ENCODE measurements around the gene RAMP1. TPM values are rescaled to one million over a fixed set of nuclear protein-coding genes. Genes with fewer than 3 reads are reported as not detected.

Gene RAMP1
- total and polyA plus RNA-seq, 2 of the 4 experiments (the other 2 are of a cell fraction), result 15.8 to 77.1 TPM

DNA sequence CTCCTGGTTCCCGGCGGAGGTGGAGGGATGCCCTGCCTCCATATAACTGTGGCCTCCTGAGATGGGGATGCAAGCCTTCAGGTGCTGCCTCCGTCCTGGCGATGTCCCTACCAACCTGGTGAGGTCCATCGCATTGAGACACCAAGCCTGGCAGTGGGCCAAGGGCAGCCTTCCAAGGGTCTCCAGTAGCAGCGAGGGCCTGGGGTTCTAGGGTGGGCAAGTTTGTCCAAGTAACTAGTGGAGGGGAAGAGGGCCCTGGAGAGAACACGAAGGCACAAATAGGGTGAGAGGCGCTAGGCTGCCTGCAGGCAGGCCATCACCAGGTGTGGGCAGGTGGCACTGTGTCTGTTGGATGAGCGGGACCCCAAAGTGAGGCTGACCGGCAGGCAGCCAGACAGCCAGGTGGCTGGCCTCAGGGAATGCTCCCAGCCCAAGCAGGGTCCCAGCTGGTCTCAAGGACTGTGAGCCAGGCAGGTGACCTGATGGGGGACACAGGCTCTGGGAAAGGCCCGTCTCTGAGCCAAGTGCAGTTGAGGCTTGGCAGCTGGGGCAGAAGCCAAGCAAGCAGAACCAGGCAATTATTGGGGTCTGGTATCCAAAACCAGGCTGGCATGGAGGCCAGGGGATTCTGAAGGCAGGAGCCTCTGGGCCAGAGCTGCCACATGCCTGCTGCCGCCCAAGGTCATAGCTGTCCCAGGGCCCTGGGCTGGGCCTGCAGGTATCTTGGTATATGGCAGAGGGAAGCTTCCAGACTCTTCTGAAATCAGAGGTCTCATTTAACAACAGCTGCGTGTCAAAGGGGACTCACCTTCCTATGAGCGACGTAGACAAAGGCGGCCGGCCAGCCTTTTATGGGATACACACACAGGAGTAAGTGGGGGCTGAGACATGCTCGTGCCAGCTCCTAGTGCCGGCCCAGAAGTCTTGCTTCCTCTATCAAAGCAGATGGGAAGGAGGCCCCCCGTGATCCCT is 23.4 kb downstream of the RAMP1 start (continued):
- TF ChIP-seq MXI1 (IDR thresholded peaks at IDR 0.05; ENCODE audit: borderline replicate concordance, low read depth, low read length), result no peak
- no peak for TF ChIP-seq CEBPB (IDR thresholded peaks at IDR 0.05; ENCODE audit: low read depth, low read length)

DNA sequence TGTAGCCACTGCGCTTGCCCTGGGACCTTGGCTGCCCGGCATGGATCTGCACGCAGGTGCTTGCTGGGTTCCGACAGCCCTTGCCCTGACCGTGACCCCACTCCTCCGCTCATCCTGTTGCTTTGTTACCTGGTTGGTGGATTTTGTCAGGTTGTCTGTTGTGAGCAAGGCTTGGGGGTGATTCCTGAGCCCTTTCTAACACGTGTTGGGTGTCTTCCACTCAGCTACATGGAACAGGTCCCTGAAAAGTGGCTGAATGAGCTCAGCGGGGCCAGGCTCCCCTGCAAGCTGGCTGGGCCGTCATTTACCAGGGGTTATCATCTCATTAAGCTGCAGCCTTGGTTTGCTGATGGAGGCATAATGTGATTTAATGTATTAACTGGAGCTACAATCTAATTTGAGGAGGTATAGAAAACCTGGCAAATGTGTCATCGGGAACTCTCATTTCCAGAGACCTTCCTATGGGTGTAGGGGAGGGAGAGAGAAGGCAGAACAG is 24.6 kb downstream of the RAMP1 start:
- Histone ChIP-seq H3K9me3 (ENCODE audit: control insufficient read depth, insufficient read depth, low read length) (no peaks in the 10 kb centered on the region), H3K23ac (ENCODE audit: low read depth, low read length) (no peak overlapping the region), H2BK20ac (ENCODE audit: low read depth, low read length) (no peak overlapping the region), H3K14ac (replicated peaks; ENCODE audit: low read depth, low read length) (no peak overlapping the region), H2BK5ac (ENCODE audit: low read depth, low read length, poor library complexity, severe bottlenecking) (no peak overlapping the region), H3K79me1 (ENCODE audit: low read depth in 1 of 2, low read length in 2 of 2) (peaks cover 0 to 4% of the 10 kb centered on the region in 2 experiments; a peak in 1 of 4 replicates), H3K4me1 (ENCODE audit: control insufficient read depth, insufficient read depth, low read length) (peaks cover 6% of the 10 kb centered on the region; the same call in 1 of the 2 replicates), H2BK15ac (ENCODE audit: low read depth, low read length) (no peak overlapping the region), H3K56ac (ENCODE audit: extremely low read depth, insufficient read depth, low read length) (no peak overlapping the region), H3K18ac (ENCODE audit: low read depth, low read length) (no peak overlapping the region), H3K4me3 (ENCODE audit: insufficient read depth, low read depth, low read length) (no peak overlapping the region), H2AK9ac (replicated peaks; ENCODE audit: low read depth, low read length, poor library complexity) (no peak overlapping the region), H4K91ac (ENCODE audit: insufficient read depth, low read depth, low read length) (no peak overlapping the region), H4K20me1 (ENCODE audit: insufficient read depth, low read length) (no peaks in the 10 kb centered on the region), H4K8ac (ENCODE audit: low read depth in 2 of 2, low read length in 2 of 2) (no peak overlapping the region), H2BK120ac (ENCODE audit: low read depth, low read length) (no peak overlapping the region), H3K9ac (ENCODE audit: low read depth, low read length) (no peak overlapping the region), H2AK5ac (ENCODE audit: low read depth, low read length) (no peak overlapping the region), H3K9me1 (ENCODE audit: insufficient read depth, low read length) (peaks cover 13% of the 10 kb centered on the region), H3K4me2 (ENCODE audit: low read depth, low read length) (no peak overlapping the region), H3K27me3 (ENCODE audit: control insufficient read depth, insufficient read depth, low read length) (no peaks in the 10 kb centered on the region), H3K36me3 (ENCODE audit: control insufficient read depth, insufficient read depth, low read length) (no peaks in the 10 kb centered on the region), H3K4ac (ENCODE audit: low read depth, low read length) (no peak overlapping the region), H3K27ac (ENCODE audit: insufficient read depth, low read length) (no peak overlapping the region), H2AFZ (replicated peaks; ENCODE audit: low read length, poor library complexity) (no peak overlapping the region), H4K5ac (ENCODE audit: low read depth, low read length) (no peak overlapping the region)
- CTCF ChIA-PET, result interaction anchor here (0.6 kb wide), 1 partner anchor 40 kb away, joined by 5 read pairs; no protein-coding TSS in a partner anchor
- ATAC-seq (ENCODE audit: low read depth), result no peak
- WGBS, 2 experiments (ENCODE audit: extremely low coverage in 2 of 2, insufficient read length in 1 of 2), result 100% methylated on average over 1 of the region's 10 CpGs; no CpG with 5 or more reads in 1 of the 2 experiments
- no TSS peak for BruUV-seq (replicated peaks)
- in situ Hi-C loops (cut with MboI; ENCODE audit: low sequenced_read_pairs), result no loop called here
- POLR2A ChIA-PET (ENCODE audit: unreplicated experiment), result no interaction called here
- dilution Hi-C loops (cut with HindIII; ENCODE audit: low sequenced_read_pairs, unreplicated experiment), result no loop called here
- DNase-seq, result no peak
- intact Hi-C loops (cut with micrococcal nuclease), result no loop called here
- TF ChIP-seq BHLHE40 (IDR thresholded peaks at IDR 0.05; ENCODE audit: low read depth, low read length) (no peak), CEBPB (IDR thresholded peaks at IDR 0.05; ENCODE audit: low read depth, low read length) (no peak), FOS (IDR thresholded peaks at IDR 0.05; ENCODE audit: low read depth, low read length) (no peak), POLR2A (IDR thresholded peaks at IDR 0.05; ENCODE audit: low read depth, low read length) (no peak), RFX5 (IDR thresholded peaks at IDR 0.05; ENCODE audit: low read depth, low read length) (no peak), CHD1 (IDR thresholded peaks at IDR 0.05; ENCODE audit: low read depth, low read length) (no peak), RCOR1 (IDR thresholded peaks at IDR 0.05; ENCODE audit: insufficient replicate concordance, low read length) (no peak), MAZ (IDR thresholded peaks at IDR 0.05; ENCODE audit: borderline replicate concordance, low read depth, low read length) (no peak), RAD21 (IDR thresholded peaks at IDR 0.05; ENCODE audit: low read length) (no peak), SMC3 (IDR thresholded peaks at IDR 0.05; ENCODE audit: low read depth, low read length) (no peak), MXI1 (IDR thresholded peaks at IDR 0.05; ENCODE audit: borderline replicate concordance, low read depth, low read length) (no peak), NFE2L2 (IDR thresholded peaks at IDR 0.05; ENCODE audit: low read depth, low read length) (no peak)
- TF ChIP-seq, protein P1, sequence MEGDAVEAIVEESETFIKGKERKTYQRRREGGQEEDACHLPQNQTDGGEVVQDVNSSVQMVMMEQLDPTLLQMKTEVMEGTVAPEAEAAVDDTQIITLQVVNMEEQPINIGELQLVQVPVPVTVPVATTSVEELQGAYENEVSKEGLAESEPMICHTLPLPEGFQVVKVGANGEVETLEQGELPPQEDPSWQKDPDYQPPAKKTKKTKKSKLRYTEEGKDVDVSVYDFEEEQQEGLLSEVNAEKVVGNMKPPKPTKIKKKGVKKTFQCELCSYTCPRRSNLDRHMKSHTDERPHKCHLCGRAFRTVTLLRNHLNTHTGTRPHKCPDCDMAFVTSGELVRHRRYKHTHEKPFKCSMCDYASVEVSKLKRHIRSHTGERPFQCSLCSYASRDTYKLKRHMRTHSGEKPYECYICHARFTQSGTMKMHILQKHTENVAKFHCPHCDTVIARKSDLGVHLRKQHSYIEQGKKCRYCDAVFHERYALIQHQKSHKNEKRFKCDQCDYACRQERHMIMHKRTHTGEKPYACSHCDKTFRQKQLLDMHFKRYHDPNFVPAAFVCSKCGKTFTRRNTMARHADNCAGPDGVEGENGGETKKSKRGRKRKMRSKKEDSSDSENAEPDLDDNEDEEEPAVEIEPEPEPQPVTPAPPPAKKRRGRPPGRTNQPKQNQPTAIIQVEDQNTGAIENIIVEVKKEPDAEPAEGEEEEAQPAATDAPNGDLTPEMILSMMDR (conservative IDR thresholded peaks at IDR 0.05; ENCODE audit: low read depth, low read length), result no peak
